Measurements from ENCODE around the gene JMJD8. TPM values are rescaled to one million over a fixed set of nuclear protein-coding genes. Genes with fewer than 3 reads are reported as not detected.

Gene JMJD8
- total and polyA plus RNA-seq, 9 of the 15 experiments (the other 6 are each of a cell fraction or from before 2014, with no cell fraction given), result 1.2 to 50.6 (median 29.3) TPM

DNA sequence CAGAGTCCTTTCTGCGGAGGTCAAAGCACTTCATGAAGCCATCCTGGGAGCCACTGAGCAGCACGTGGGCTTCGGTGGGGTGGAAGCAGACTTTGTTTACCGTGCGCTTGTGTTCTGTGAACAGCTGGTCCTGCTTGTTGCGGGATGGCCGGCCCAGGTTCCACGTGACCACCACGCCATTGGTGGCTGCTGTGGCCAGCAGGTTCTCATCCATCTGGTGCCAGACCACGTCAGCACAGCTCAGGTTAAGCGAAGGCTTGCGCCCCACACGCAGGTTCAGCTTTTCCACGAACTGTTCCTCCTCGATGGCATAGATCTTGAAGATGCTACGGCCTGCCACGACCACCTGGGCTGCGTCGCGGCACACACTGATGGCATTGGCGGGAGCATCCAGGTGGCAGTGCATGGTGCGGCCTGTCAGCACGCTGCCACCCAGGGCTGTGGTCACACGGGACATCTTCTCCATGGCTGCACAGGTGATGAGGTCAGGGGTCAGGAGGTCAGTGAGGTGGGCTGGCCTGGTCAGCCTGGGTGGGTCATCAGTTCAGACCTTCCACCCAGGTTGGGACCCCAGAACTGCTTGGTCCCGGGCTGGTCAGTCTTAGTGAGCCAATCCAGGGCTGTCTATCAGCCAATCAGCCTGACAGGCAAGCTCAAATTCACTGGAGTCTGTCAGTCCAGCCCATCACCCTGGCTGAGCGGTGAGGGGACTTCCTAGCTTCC lies 5.2 kb upstream of the JMJD8 start:
- H3K36me3 ChIP-seq (ENCODE audit: control insufficient read depth, insufficient read depth, low read length), result peaks cover 40% of the 10 kb centered on the region; the same call in 2 of the 3 replicates
- no peaks in the 10 kb centered on the region for H3K9me3 ChIP-seq (replicated peaks; ENCODE audit: control insufficient read depth, insufficient read depth, low read depth, low read length)
- no TSS peak for BruUV-seq (replicated peaks)
- H4K20me1 ChIP-seq (replicated peaks; ENCODE audit: control insufficient read depth, insufficient read depth, low read length), result no peaks in the 10 kb centered on the region
- no peak; the same call in 2 of the 3 replicates for ATAC-seq
- ChIA-PET CTCF (ENCODE audit: low intra/inter-chr PET ratio) (no interaction called here), POLR2A (interaction anchor here (0.6 to 1.3 kb wide), 5 partner anchors 8 to 471 kb away, joined by 3 to 10 read pairs (median 4); partner anchors contain the start of genes METRN and STUB1)
- WGBS (ENCODE audit: insufficient coverage, low coverage, missing lambda C conversion rate), result 78% methylated on average over 25 of the region's 26 CpGs
- peak overlapping the region; percentile 88; the same call in 1 of the 2 replicates for H2AFZ ChIP-seq (ENCODE audit: low read depth, low read length)
- in situ Hi-C loops (cut with MboI), result no loop called here
- peaks cover 5% of the 10 kb centered on the region for H3K9me1 ChIP-seq (ENCODE audit: control insufficient read depth, insufficient read depth, low read length)
- peak; percentile 49 for FAIRE-seq
- H3K4me3 ChIP-seq, result peak overlapping the region; percentile 92
- peak overlapping the region; percentile 87 for H3K4me2 ChIP-seq (ENCODE audit: insufficient read depth, low read length)
- H3K4me1 ChIP-seq (replicated peaks in 1 of 2; ENCODE audit: control insufficient read depth in 2 of 2, insufficient read depth in 2 of 2, low read length in 2 of 2), result peaks cover 5 to 84% of the 10 kb centered on the region in 2 experiments
- H3K9ac ChIP-seq (ENCODE audit: insufficient read depth in 1 of 2, low read depth in 2 of 2, low read length in 2 of 2), result peak overlapping the region; percentile 94 to 98
- no peak for DNase-seq (ENCODE audit: extremely low read depth in 1 of 4, low spot score in 3 of 4)
- TF ChIP-seq ZBTB33 (CRISPR knock-in tag; IDR thresholded peaks at IDR 0.05), result peak; percentile 67; the same call in 1 of the 2 replicates
- TF ChIP-seq ETS1 (conservative IDR thresholded peaks at IDR 0.05; ENCODE audit: control insufficient read depth, low read depth, low read length), result 0 out of 2 replicates have a peak, but pooled peaks have one; percentile 18
- TF ChIP-seq ZNF354B (CRISPR knock-in tag; IDR thresholded peaks at IDR 0.05), result no peak
- 0 out of 2 replicates have a peak, but pooled peaks have one; percentile 44 for TF ChIP-seq NR2F6 (CRISPR knock-in tag; IDR thresholded peaks at IDR 0.05)
- TF ChIP-seq NR2C1 (IDR thresholded peaks at IDR 0.05), result peak; percentile 45; the same call in 1 of the 2 replicates
- peak; percentile 54 for TF ChIP-seq NR2C1 (tag; IDR thresholded peaks at IDR 0.05)
- TF ChIP-seq JUN (IDR thresholded peaks at IDR 0.05; ENCODE audit: borderline replicate concordance, low read depth, low read length), result no peak
- peak; percentile 43; the same call in 1 of the 2 replicates for TF ChIP-seq JUN (CRISPR knock-in tag; IDR thresholded peaks at IDR 0.05; ENCODE audit: borderline replicate concordance)
- TF ChIP-seq POLR2G (IDR thresholded peaks at IDR 0.05; ENCODE audit: low read depth, low read length), result peak; percentile 22; the same call in 1 of the 2 replicates
- 0 out of 2 replicates have a peak, but pooled peaks have one; percentile 6 for TF ChIP-seq STAG1 (CRISPR knock-in tag; IDR thresholded peaks at IDR 0.05; ENCODE audit: borderline replicate concordance)
- peak; percentile 44; the same call in 1 of the 2 replicates for TF ChIP-seq PKNOX1 (IDR thresholded peaks at IDR 0.05)
- TF ChIP-seq ZNF57 (CRISPR knock-in tag; IDR thresholded peaks at IDR 0.05), result no peak
- 0 out of 2 replicates have a peak, but pooled peaks have one; percentile 34 for TF ChIP-seq ZC3H4 (CRISPR knock-in tag; IDR thresholded peaks at IDR 0.05; ENCODE audit: borderline replicate concordance)
- TF ChIP-seq NR2C2 (CRISPR knock-in tag; IDR thresholded peaks at IDR 0.05), result no peak
- 0 out of 2 replicates have a peak, but pooled peaks have one; percentile 16 for TF ChIP-seq NR2C2 (tag; IDR thresholded peaks at IDR 0.05)
- TF ChIP-seq STAT5A (IDR thresholded peaks at IDR 0.05; ENCODE audit: borderline replicate concordance, low read length), result no peak
- H3K27ac ChIP-seq (ENCODE audit: extremely low read depth, low read depth, low read length), result peak overlapping the region; percentile 86
- intact Hi-C loops (cut with micrococcal nuclease), result no loop called here
- H3K27me3 ChIP-seq (ENCODE audit: control insufficient read depth in 2 of 2, insufficient read depth in 2 of 2, low read length in 2 of 2), result no peaks in the 10 kb centered on the region
- peaks cover 17% of the 10 kb centered on the region; the same call in 2 of the 3 replicates for H3K79me2 ChIP-seq (ENCODE audit: control insufficient read depth, insufficient read depth, low read length)

Measured in K562 (cell line).